MM.1S (cell line): ENCODE measurements around the gene KPNA5.

ENCODE experiments used
- DNase-seq: peaks from one replicate; pipeline ENCODE4 v3.0.0-alpha.2; 2015
- H2AFZ ChIP-seq: fragments of 300-600 bp; sonication (generic); 2 replicates; pipeline ENCODE4 v1.6.0; 2016; ENCODE audit warnings: antibody characterized with exemption, low read length
- H3F3A ChIP-seq: fragments of 300-600 bp; sonication (generic); 2 replicates; pipeline ENCODE4 v1.6.1; 2016; ENCODE audit warnings: mild to moderate bottlenecking, antibody characterized with exemption, low read length, moderate library complexity, mixed read lengths; ENCODE audit not compliant: insufficient read depth
- H3K27ac ChIP-seq: fragments of 300-600 bp; sonication (generic); 2 replicates; pipeline ENCODE4 v1.5.1; 2016; ENCODE audit warnings: mild to moderate bottlenecking, low read length
- H3K27me3 ChIP-seq: fragments of 300-600 bp; sonication (generic); replicated peaks from 2 replicates; pipeline ENCODE4 v1.6.0; 2016; ENCODE audit warnings: low read length; ENCODE audit not compliant: insufficient read depth
- H3K36me3 ChIP-seq: fragments of 300-600 bp; sonication (generic); replicated peaks from 2 replicates; pipeline ENCODE4 v1.6.1; 2016; ENCODE audit warnings: mild to moderate bottlenecking, low read length, mixed read lengths; ENCODE audit not compliant: insufficient read depth
- H3K4me1 ChIP-seq: fragments of 300-600 bp; sonication (generic); 2 replicates; pipeline ENCODE4 v1.6.1; 2016; ENCODE audit warnings: low read length, mixed read lengths
- H3K4me2 ChIP-seq: fragments of 300-600 bp; sonication (generic); 2 replicates; pipeline ENCODE4 v1.6.0; 2016; ENCODE audit warnings: low read depth, low read length
- H3K4me3 ChIP-seq: fragments of 300-600 bp; sonication (generic); 2 replicates; pipeline ENCODE4 v1.5.1; 2016; ENCODE audit warnings: low read length, mixed read lengths
- H3K79me2 ChIP-seq: fragments of 300-600 bp; sonication (generic); 2 replicates; pipeline ENCODE4 v1.6.1; 2016; ENCODE audit warnings: mixed run types, low read length, mixed read lengths
- H3K9ac ChIP-seq: fragments of 300-600 bp; sonication (generic); 2 replicates; pipeline ENCODE4 v1.6.1; 2016; ENCODE audit warnings: low read length, mixed read lengths
- H3K9me2 ChIP-seq: fragments of 300-600 bp; sonication (generic); replicated peaks from 2 replicates; pipeline ENCODE4 v1.6.1; 2016; ENCODE audit warnings: mild to moderate bottlenecking, low read length, mixed read lengths; ENCODE audit not compliant: insufficient read depth
- H3K9me3 ChIP-seq: fragments of 300-600 bp; sonication (generic); replicated peaks from 2 replicates; pipeline ENCODE4 v1.6.1; 2016; ENCODE audit warnings: mild to moderate bottlenecking, low read length, mixed read lengths; ENCODE audit not compliant: insufficient read depth
- H4K20me1 ChIP-seq: fragments of 300-600 bp; sonication (generic); 2 replicates; pipeline ENCODE4 v1.6.1; 2016; ENCODE audit warnings: mild to moderate bottlenecking, low read length, moderate library complexity, mixed read lengths; ENCODE audit not compliant: insufficient read depth
- EZH2 ChIP-seq: fragments of 300-600 bp; sonication (generic); optimal IDR thresholded peaks from 2 replicates; pipeline ENCODE3; 2017; ENCODE audit warnings: low read depth, mild to moderate bottlenecking, antibody characterized with exemption, low read length, mixed read lengths
- EZH2phosphoT487 ChIP-seq: fragments of 300-600 bp; sonication (generic); IDR thresholded peaks from 2 replicates; pipeline ENCODE4 v1.6.1; 2018; ENCODE audit warnings: antibody characterized with exemption, low read length
- TF ChIP-seq, protein P1 (sequence below): fragments of 300-600 bp; sonication (generic); IDR thresholded peaks from 2 replicates; pipeline ENCODE4 v1.5.1; 2016; ENCODE audit warnings: antibody characterized with exemption, low read length, mixed read lengths

Gene KPNA5

DNA sequence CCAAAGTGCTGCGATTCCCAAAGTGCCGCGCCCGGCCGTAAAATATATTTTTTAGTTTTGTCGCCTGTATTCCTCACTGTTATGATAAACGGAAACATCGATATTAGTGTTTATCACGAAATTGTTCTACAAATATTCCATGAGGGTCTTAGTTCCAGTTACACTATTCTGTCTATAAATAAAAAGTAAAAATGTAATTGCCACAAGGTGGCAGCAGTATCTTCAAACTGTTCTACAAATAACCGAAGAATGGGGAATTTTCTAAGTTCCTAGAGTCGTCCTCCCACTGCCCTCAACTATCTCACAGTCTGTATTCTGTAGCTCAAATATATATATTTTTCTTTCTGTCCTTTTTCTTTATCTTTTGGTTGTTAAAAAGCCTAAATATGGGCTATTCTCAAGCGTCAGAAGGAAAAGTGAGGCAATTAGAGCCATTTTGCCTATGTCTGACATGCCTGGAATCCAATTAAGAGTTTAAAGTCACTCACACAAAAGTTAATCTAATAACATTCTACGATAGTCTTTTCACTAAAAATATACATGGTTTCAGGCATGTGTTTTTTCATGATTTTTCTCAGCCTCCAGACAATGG is 98.7 kb downstream of the KPNA5 start:
- no peak overlapping the region for H2AFZ ChIP-seq
- H3K79me2 ChIP-seq = no peaks in the 10 kb centered on the region
- no peaks in the 10 kb centered on the region for H3K36me3 ChIP-seq
- DNase-seq = peak; percentile 50
- no peaks in the 10 kb centered on the region for H4K20me1 ChIP-seq
- no peaks in the 10 kb centered on the region for H3K9me3 ChIP-seq
- TF ChIP-seq EZH2 = no peak
- TF ChIP-seq, protein P1, sequence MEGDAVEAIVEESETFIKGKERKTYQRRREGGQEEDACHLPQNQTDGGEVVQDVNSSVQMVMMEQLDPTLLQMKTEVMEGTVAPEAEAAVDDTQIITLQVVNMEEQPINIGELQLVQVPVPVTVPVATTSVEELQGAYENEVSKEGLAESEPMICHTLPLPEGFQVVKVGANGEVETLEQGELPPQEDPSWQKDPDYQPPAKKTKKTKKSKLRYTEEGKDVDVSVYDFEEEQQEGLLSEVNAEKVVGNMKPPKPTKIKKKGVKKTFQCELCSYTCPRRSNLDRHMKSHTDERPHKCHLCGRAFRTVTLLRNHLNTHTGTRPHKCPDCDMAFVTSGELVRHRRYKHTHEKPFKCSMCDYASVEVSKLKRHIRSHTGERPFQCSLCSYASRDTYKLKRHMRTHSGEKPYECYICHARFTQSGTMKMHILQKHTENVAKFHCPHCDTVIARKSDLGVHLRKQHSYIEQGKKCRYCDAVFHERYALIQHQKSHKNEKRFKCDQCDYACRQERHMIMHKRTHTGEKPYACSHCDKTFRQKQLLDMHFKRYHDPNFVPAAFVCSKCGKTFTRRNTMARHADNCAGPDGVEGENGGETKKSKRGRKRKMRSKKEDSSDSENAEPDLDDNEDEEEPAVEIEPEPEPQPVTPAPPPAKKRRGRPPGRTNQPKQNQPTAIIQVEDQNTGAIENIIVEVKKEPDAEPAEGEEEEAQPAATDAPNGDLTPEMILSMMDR = peak; percentile 52
- H3K4me3 ChIP-seq = no peak overlapping the region
- H3F3A ChIP-seq = no peaks in the 10 kb centered on the region
- no peak overlapping the region for H3K4me2 ChIP-seq
- no peak overlapping the region for H3K9ac ChIP-seq
- no peaks in the 10 kb centered on the region for H3K9me2 ChIP-seq
- no peaks in the 10 kb centered on the region for H3K27me3 ChIP-seq
- H3K4me1 ChIP-seq = no peaks in the 10 kb centered on the region
- H3K27ac ChIP-seq = no peak overlapping the region

DNA sequence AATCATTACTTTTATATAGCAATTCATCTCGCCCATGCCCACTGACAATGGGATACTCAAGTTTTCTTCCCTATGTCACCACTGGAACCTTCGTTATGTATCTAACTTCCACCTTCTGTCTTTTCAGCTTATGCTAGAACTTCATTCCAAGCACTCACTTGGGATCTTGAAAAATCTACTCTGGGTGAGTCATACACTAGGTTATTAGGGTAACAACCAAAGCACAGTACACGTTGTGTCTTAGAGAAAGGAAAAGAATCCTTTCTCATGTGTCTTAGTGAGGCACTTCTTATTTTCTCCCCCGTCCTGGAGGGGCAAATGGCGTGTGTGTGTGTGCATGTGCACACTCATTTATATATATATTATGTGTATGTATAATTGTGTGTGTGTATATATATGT is 102.8 kb downstream of the KPNA5 start:
- Histone ChIP-seq H3K4me1 (no peaks in the 10 kb centered on the region), H3K27ac (no peak overlapping the region), H3K36me3 (no peaks in the 10 kb centered on the region), H3K9me3 (no peaks in the 10 kb centered on the region), H3K4me3 (no peak overlapping the region), H3K4me2 (no peak overlapping the region), H3K79me2 (no peaks in the 10 kb centered on the region), H3K9me2 (no peaks in the 10 kb centered on the region), H2AFZ (no peak overlapping the region), H3K9ac (no peak overlapping the region), H4K20me1 (no peaks in the 10 kb centered on the region), H3F3A (no peaks in the 10 kb centered on the region), H3K27me3 (no peaks in the 10 kb centered on the region)
- no peak for DNase-seq
- TF ChIP-seq, protein P1 = no peak
- TF ChIP-seq EZH2phosphoT487 (no peak), EZH2 (no peak)
